Uterus (tissue), 2 donors: ENCODE measurements around the gene ARL6IP4.

ENCODE experiments used
- POLR2A ChIP-seq, 2 donors: fragments of 450-650 bp; IDR thresholded peaks; one replicate each; pipeline ENCODE4 v1.6.1; 2016; ENCODE audit warnings: antibody characterized with exemption in 2 of 2, mild to moderate bottlenecking in 1 of 2, moderate library complexity in 1 of 2
- TF ChIP-seq, protein P1 (sequence below), 4 experiments: fragments of 200-600 bp in 2 of 4; fragments of 450-650 bp in 2 of 4; sonication (generic) in 2 of 4; IDR thresholded peaks; one replicate each; pipeline ENCODE4 v1.5.1; 2016 to 2019; ENCODE audit warnings: antibody characterized with exemption in 4 of 4, mild to moderate bottlenecking in 2 of 4, moderate library complexity in 1 of 4

DNA sequence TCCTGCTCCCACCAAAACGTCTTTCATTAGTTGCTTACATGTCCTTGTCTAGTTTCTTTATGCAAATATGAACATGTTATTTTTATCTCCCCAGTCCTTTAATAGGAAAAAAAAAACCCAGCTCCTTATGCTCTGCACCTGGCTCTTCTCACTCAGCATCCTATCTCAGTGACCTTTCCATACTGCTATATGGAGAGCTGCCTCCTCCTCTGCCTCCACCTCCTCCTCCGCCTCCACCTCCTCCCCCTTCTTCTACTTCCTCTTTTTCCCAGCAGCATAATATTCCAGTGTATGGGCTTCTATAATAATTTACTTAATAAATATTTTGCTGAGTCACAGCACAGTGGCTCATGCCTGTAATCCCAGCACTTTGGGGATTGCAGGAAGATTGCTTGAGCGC, 45.8 kb upstream of the ARL6IP4 start:
- TF ChIP-seq, protein P1, sequence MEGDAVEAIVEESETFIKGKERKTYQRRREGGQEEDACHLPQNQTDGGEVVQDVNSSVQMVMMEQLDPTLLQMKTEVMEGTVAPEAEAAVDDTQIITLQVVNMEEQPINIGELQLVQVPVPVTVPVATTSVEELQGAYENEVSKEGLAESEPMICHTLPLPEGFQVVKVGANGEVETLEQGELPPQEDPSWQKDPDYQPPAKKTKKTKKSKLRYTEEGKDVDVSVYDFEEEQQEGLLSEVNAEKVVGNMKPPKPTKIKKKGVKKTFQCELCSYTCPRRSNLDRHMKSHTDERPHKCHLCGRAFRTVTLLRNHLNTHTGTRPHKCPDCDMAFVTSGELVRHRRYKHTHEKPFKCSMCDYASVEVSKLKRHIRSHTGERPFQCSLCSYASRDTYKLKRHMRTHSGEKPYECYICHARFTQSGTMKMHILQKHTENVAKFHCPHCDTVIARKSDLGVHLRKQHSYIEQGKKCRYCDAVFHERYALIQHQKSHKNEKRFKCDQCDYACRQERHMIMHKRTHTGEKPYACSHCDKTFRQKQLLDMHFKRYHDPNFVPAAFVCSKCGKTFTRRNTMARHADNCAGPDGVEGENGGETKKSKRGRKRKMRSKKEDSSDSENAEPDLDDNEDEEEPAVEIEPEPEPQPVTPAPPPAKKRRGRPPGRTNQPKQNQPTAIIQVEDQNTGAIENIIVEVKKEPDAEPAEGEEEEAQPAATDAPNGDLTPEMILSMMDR (IDR thresholded peaks at IDR 0.05) = no peak
- TF ChIP-seq POLR2A (IDR thresholded peaks at IDR 0.05) = no peak
